OCI-M1 (cell line): Measurements from ENCODE around the gene TRAPPC12.

ENCODE experiments used
- DNase-seq: peaks from one replicate; lab custom pipeline; 2025; lab: John Stamatoyannopoulos, UW

Gene TRAPPC12

GRCh38 chr2:3379647-3380534 is at the start of gene TRAPPC12:
TSS of gene TRAPPC12 (plus strand) at chr2:3379694. CDS start at chr2:3387624, 7,930 bp downstream.
- DNase-seq, result peak; percentile 95

- DNase-seq, result no peak
Measured at GRCh38 chr2:3332133-3332532, 47.4 kb upstream of the TRAPPC12 start.

GRCh38 chr2:3334392-3335345 is 44.8 kb upstream of the TRAPPC12 start:
- DNase-seq, result no peak

GRCh38 chr2:3336844-3337243 is 42.6 kb upstream of the TRAPPC12 start:
- DNase-seq, result no peak

- DNase-seq, result no peak
Measured at GRCh38 chr2:3338340-3338739, 41.2 kb upstream of the TRAPPC12 start.

- no peak for DNase-seq
Measured at GRCh38 chr2:3340144-3340543, 39.4 kb upstream of the TRAPPC12 start.

- DNase-seq, result no peak
Measured at GRCh38 chr2:3341336-3341735, 38.2 kb upstream of the TRAPPC12 start.

- DNase-seq, result no peak
Measured at GRCh38 chr2:3342324-3342723, 37.2 kb upstream of the TRAPPC12 start.

- DNase-seq, result no peak
Measured at GRCh38 chr2:3343012-3343411, 36.5 kb upstream of the TRAPPC12 start.

GRCh38 chr2:3344897-3345296 is 34.6 kb upstream of the TRAPPC12 start:
- no peak for DNase-seq

GRCh38 chr2:3345621-3346020 is 33.9 kb upstream of the TRAPPC12 start:
- no peak for DNase-seq

- DNase-seq, result no peak
Measured at GRCh38 chr2:3348767-3349166, 30.7 kb upstream of the TRAPPC12 start.

- no peak for DNase-seq
Measured at GRCh38 chr2:3349211-3349693, 30.2 kb upstream of the TRAPPC12 start.

GRCh38 chr2:3354986-3355385 is 24.5 kb upstream of the TRAPPC12 start:
- DNase-seq, result no peak

GRCh38 chr2:3355951-3356569 is 23.4 kb upstream of the TRAPPC12 start:
- DNase-seq, result no peak

- DNase-seq, result peak; percentile 54
Measured at GRCh38 chr2:3356799-3357198, 22.7 kb upstream of the TRAPPC12 start.

- peak; percentile 49 for DNase-seq
Measured at GRCh38 chr2:3357446-3357845, 22.0 kb upstream of the TRAPPC12 start.

GRCh38 chr2:3357926-3358325 is 21.6 kb upstream of the TRAPPC12 start:
- no peak for DNase-seq

GRCh38 chr2:3361518-3362389 is 17.7 kb upstream of the TRAPPC12 start:
- DNase-seq, result no peak

- DNase-seq, result no peak
Measured at GRCh38 chr2:3365219-3365618, 14.3 kb upstream of the TRAPPC12 start.

GRCh38 chr2:3368261-3368722 is 11.2 kb upstream of the TRAPPC12 start:
- no peak for DNase-seq
